GM18517 (cell line): ENCODE results near the gene C10orf71.

ENCODE experiments used
- ATAC-seq: cut with Tn5 transposase; IDR thresholded peaks from one replicate; pipeline ENCODE4 v1.9.1; 2021; ENCODE audit warnings: mild to moderate bottlenecking, moderate library complexity; ENCODE audit not compliant: unreplicated experiment

Gene C10orf71

GRCh38 chr10:49298983-49299815 is at the start of gene C10orf71:
TSS of gene C10orf71 (plus strand) at chr10:49299170. CDS start at chr10:49322546, 23,376 bp downstream.
- no peak for ATAC-seq

- ATAC-seq = no peak
Observed at GRCh38 chr10:49252313-49253034, 46.5 kb upstream of the C10orf71 start.

GRCh38 chr10:49253340-49253906 is 45.5 kb upstream of the C10orf71 start:
- ATAC-seq = no peak

- no peak for ATAC-seq
Observed at GRCh38 chr10:49254150-49254549, 44.8 kb upstream of the C10orf71 start.

- ATAC-seq = no peak
Observed at GRCh38 chr10:49254556-49255318, 44.2 kb upstream of the C10orf71 start.

- no peak for ATAC-seq
Observed at GRCh38 chr10:49255883-49256282, 43.1 kb upstream of the C10orf71 start.

- ATAC-seq = no peak
Observed at GRCh38 chr10:49257154-49257553, 41.8 kb upstream of the C10orf71 start.

- no peak for ATAC-seq
Observed at GRCh38 chr10:49257626-49258349, 41.2 kb upstream of the C10orf71 start.

- no peak for ATAC-seq
Observed at GRCh38 chr10:49258350-49258683, 40.7 kb upstream of the C10orf71 start.

- ATAC-seq = no peak
Observed at GRCh38 chr10:49260644-49261296, 38.2 kb upstream of the C10orf71 start.

- no peak for ATAC-seq
Observed at GRCh38 chr10:49263591-49263990, 35.4 kb upstream of the C10orf71 start.

- ATAC-seq = no peak
Observed at GRCh38 chr10:49264177-49264677, 34.7 kb upstream of the C10orf71 start.

GRCh38 chr10:49265885-49266284 is 33.1 kb upstream of the C10orf71 start:
- no peak for ATAC-seq

GRCh38 chr10:49268185-49268584 is 30.8 kb upstream of the C10orf71 start:
- no peak for ATAC-seq

GRCh38 chr10:49269523-49269922 is 29.4 kb upstream of the C10orf71 start:
- no peak for ATAC-seq

GRCh38 chr10:49270565-49270964 is 28.4 kb upstream of the C10orf71 start:
- ATAC-seq = no peak

GRCh38 chr10:49271346-49271745 is 27.6 kb upstream of the C10orf71 start:
- no peak for ATAC-seq

- no peak for ATAC-seq
Observed at GRCh38 chr10:49272251-49273081, 26.5 kb upstream of the C10orf71 start.

GRCh38 chr10:49273082-49273465 is 25.9 kb upstream of the C10orf71 start:
- no peak for ATAC-seq
